NT2/D1 (cell line): ENCODE results near the gene ADARB2.

Source experiments
- SUZ12 ChIP-seq: IDR thresholded peaks from 2 replicates; pipeline ENCODE4 v1.6.1; 2011; ENCODE audit not compliant: insufficient read length, insufficient read depth; ENCODE audit errors: extremely low read depth
- YY1 ChIP-seq: IDR thresholded peaks from 2 replicates; pipeline ENCODE4 v1.6.1; 2011; ENCODE audit not compliant: insufficient read length, insufficient read depth
- ZNF274 ChIP-seq: IDR thresholded peaks from 2 replicates; pipeline ENCODE4 v1.6.1; 2011; ENCODE audit warnings: mild to moderate bottlenecking, low read depth, low read length

DNA sequence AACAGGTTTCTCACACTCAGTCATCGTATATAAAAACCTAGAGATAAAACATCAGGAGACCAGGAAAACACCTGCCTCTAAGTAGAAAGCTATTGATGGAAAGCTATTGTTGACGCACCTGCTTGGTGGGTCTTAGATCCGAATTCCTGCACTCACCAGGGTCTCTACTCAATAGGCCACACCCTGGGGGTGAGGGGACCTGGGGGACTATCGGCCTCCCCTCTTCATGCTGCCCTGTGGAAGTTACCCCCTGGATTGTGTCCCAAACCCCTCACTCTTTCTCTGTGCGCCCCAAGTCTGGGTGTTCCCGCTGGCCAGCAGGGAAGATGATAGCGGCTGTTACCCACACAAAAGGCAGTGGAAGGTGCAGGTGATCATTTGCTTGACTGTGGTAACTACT lies 368.1 kb downstream of the ADARB2 start:
- TF ChIP-seq ZNF274, result no peak
- TF ChIP-seq YY1, result no peak
- no peak for TF ChIP-seq SUZ12
